ENCODE measurements around the gene GDPGP1. TPM values are rescaled to one million over a fixed set of nuclear protein-coding genes. Genes with fewer than 3 reads are reported as not detected.

The GDPGP1 gene
- total RNA-seq, 4 donors from 2014 or later: 1.8 to 6.9 (median 4.3) TPM

DNA sequence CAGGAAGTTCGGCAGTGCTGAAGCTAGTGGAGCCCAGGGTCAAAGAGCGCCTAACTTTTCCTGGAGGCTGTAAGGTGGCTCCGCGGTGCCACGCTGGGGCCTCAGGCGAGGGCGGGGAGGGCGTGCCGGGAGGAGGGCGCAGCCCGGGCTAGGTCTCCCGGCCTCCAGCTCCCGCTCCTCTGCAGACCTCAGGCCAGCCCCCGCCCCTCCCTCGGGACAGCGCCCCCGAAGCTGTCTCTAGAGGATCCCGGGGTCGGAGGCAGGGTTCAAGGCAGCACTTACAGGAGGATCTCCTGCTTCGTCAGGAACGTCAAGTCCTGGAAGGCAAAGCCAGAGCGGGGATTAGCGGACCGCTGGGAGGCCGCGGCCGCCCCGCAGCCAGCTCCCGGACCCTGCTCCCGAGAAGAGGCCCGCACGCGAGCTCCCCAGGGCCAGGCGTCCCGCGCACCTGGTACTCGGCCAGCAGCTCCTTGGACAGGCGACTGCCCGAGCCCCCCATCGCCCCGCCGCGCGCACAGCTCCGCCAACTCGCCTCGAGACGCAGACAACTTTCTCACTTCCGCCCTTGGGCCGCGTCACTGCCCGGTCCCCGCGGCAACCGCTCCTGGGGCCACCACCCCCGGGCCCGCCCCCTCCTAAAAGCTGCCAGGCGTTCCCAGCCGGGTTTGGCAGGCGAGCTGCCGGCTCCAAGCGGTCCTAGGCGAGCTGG, 468 bp upstream of the GDPGP1 start, which contains the start of gene CIB1:
Gene CIB1, minus strand, starts transcription at position 555 of the 709 bp plus-strand sequence. Its CDS starts 56 bp downstream, at position 499.
- in situ Hi-C loops (cut with MboI; ENCODE audit: low sequenced_read_pairs in 4 of 4): no loop called here
- Histone ChIP-seq H3K4me3 (peak within 1 kb of the TSS; percentile 84 to 99 (median 94)), H3K27ac (peak within 1 kb of the TSS; percentile 86 to 96 (median 94)), H3K9me3 (no peaks in the 10 kb centered on the region), H3K36me3 (peaks cover 0 to 30% of the 10 kb centered on the region in 2 donors), H3K27me3 (no peaks in the 10 kb centered on the region), H3K4me1 (peaks cover 32 to 44% of the 10 kb centered on the region in 2 donors)
- TF ChIP-seq, protein P1, sequence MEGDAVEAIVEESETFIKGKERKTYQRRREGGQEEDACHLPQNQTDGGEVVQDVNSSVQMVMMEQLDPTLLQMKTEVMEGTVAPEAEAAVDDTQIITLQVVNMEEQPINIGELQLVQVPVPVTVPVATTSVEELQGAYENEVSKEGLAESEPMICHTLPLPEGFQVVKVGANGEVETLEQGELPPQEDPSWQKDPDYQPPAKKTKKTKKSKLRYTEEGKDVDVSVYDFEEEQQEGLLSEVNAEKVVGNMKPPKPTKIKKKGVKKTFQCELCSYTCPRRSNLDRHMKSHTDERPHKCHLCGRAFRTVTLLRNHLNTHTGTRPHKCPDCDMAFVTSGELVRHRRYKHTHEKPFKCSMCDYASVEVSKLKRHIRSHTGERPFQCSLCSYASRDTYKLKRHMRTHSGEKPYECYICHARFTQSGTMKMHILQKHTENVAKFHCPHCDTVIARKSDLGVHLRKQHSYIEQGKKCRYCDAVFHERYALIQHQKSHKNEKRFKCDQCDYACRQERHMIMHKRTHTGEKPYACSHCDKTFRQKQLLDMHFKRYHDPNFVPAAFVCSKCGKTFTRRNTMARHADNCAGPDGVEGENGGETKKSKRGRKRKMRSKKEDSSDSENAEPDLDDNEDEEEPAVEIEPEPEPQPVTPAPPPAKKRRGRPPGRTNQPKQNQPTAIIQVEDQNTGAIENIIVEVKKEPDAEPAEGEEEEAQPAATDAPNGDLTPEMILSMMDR (IDR thresholded peaks at IDR 0.05 in 4 of 5, conservative IDR thresholded peaks at IDR 0.05 in 1 of 5): peak in 4 of 5 experiments; percentile 12 to 53 (median 48)
- TF ChIP-seq POLR2A (IDR thresholded peaks at IDR 0.05): peak; percentile 77 to 80
- ATAC-seq (peak; percentile 82 to 89), DNase-seq (peak; percentile 96 to 97)
- intact Hi-C loops (cut with DNase I; ENCODE audit: low total_unique reads): loop anchor here (1.0 to 2.0 kb wide), 2 partner anchors 32 to 59 kb away; partner anchors contain the start of gene NGRN

DNA sequence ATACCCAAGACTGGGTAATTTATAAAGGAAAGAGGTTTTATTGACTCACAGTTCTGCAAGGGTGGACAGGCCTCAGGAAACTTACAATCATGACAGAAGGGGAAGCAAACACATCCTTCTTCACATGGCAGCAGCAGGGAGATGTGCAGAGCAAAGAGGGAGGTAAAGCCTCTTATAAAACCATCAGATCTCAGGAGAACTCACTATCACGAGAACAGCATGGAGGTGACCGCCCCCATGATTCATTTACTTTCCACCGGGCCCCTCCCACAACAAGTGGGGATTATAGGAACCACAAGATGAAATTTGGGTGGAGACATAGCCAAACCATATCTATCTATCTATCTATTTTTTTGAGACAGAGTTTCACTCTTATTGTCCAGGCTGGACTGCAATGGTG, 5.4 kb downstream of the GDPGP1 start:
- DNase-seq: no peak
- Histone ChIP-seq H3K4me3 (no peak overlapping the region), H3K4me1 (peaks cover 7 to 8% of the 10 kb centered on the region in 2 donors), H3K27ac (no peak overlapping the region), H3K36me3 (peaks cover 0 to 27% of the 10 kb centered on the region in 2 donors), H3K9me3 (no peaks in the 10 kb centered on the region), H3K27me3 (no peaks in the 10 kb centered on the region)
- TF ChIP-seq, protein P1 (IDR thresholded peaks at IDR 0.05 in 4 of 5, conservative IDR thresholded peaks at IDR 0.05 in 1 of 5): no peak
- no peak for TF ChIP-seq POLR2A (IDR thresholded peaks at IDR 0.05)
- intact Hi-C loops (cut with DNase I; ENCODE audit: low total_unique reads): no loop called here
- ATAC-seq: no peak
- in situ Hi-C loops (cut with MboI; ENCODE audit: low sequenced_read_pairs in 4 of 4): no loop called here

DNA sequence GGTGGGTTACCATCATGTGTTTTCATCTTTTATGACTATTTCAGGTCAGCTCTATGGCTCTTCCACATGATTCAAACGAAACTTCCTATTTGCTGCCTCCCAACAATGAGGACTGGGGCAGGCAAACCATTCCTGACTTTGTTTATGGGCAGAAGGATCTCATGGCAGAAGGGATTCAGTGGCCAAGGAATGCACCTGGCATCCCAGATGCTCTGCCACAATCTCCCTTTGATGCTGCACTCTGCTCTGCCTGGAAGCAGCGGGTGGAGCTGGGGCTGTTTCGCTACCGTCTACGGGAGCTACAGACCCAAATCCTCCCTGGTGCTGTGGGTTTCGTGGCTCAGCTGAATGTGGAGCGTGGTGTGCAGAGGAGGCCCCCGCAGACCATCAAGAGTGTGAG, 6.8 kb downstream of the GDPGP1 start:
- Histone ChIP-seq H3K4me1 (no peaks in the 10 kb centered on the region), H3K27me3 (no peaks in the 10 kb centered on the region), H3K4me3 (no peak overlapping the region), H3K27ac (no peak overlapping the region), H3K9me3 (no peaks in the 10 kb centered on the region), H3K36me3 (peaks cover 0 to 27% of the 10 kb centered on the region in 2 donors)
- ATAC-seq (no peak), DNase-seq (no peak)
- intact Hi-C loops (cut with DNase I; ENCODE audit: low total_unique reads) (no loop called here), in situ Hi-C loops (cut with MboI; ENCODE audit: low sequenced_read_pairs in 4 of 4) (no loop called here)
- TF ChIP-seq, protein P1 (IDR thresholded peaks at IDR 0.05 in 4 of 5, conservative IDR thresholded peaks at IDR 0.05 in 1 of 5): no peak
- TF ChIP-seq POLR2A (IDR thresholded peaks at IDR 0.05): no peak

DNA sequence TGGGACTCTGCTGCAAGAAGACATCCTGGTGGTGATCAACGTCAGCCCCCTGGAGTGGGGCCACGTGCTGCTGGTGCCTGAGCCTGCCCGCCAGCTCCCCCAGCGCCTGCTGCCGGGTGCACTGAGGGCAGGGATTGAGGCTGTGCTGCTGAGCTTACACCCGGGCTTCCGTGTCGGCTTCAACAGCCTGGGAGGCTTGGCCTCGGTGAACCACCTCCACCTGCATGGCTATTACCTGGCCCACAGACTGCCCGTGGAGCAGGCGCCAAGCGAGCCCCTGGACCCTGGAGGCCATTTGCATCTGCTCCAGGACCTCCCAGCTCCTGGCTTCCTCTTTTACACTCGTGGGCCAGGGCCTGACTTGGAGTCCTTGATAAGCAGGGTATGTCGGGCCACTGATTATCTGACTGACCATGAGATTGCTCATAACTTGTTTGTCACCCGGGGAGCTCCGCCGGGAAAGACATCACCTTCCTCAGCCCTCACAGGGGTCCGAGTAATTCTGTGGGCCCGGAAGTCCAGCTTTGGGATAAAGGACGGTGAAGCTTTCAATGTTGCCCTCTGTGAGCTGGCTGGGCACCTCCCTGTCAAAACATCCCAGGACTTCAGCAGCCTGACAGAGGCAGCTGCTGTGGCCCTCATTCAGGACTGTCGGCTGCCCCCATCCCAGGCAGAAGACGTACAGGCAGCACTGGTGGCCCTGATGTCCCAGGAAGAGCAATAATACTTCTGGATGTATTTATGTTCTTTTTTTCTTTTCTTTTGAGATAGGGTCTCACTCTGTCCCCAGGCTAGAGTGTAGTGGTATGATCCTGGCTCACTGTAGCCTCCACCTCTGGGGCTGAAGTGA, 7.6 kb downstream of the GDPGP1 start:
- no peak for TF ChIP-seq POLR2A (IDR thresholded peaks at IDR 0.05)
- TF ChIP-seq, protein P1 (IDR thresholded peaks at IDR 0.05 in 4 of 5, conservative IDR thresholded peaks at IDR 0.05 in 1 of 5): no peak
- no peak for ATAC-seq
- H3K27me3 ChIP-seq: no peaks in the 10 kb centered on the region
- H3K4me1 ChIP-seq: no peaks in the 10 kb centered on the region
- intact Hi-C loops (cut with DNase I; ENCODE audit: low total_unique reads): no loop called here
- no peak overlapping the region for H3K27ac ChIP-seq
- no peak for DNase-seq
- H3K9me3 ChIP-seq: no peaks in the 10 kb centered on the region
- H3K4me3 ChIP-seq: no peak overlapping the region
- peaks cover 0 to 27% of the 10 kb centered on the region in 2 donors for H3K36me3 ChIP-seq
- in situ Hi-C loops (cut with MboI; ENCODE audit: low sequenced_read_pairs in 4 of 4): no loop called here
